ENCODE measurements around the gene PAH.

Gene PAH

DNA sequence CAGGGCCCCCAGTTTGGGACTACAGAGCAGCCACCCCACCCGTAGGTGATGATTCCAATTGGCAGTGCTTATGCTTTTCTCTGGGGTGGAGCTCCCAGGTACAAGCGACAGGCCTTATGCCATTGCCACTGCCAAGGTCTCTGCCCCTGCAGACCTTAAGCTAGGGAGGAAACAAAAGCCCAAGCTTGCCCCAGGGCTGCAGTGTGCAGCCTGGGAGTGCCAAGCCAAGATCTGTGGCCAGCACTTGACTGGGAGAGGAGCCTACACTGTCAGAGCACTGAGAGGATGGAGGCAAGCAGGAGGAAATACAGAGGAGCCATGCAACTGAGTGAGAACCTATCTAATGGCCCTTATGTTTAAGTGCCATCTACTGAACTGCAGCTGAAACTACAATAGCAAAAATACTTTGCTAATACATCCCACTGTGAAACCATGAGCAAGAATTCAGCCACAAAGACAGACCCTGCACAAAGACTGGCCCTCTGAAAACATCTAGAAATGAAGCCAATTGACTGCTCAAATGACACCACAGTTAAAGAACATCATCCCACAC is 22.7 kb upstream of the PAH start:
- no peaks in the 10 kb centered on the region for H3K36me3 ChIP-seq (ENCODE audit: control insufficient read depth, insufficient read depth, low read length)
- H3K27me3 ChIP-seq (ENCODE audit: control insufficient read depth, insufficient read depth, low read length): no peaks in the 10 kb centered on the region
- H3K4me1 ChIP-seq (ENCODE audit: control insufficient read depth, insufficient read depth, low read length): no peaks in the 10 kb centered on the region
- H3K9ac ChIP-seq (ENCODE audit: low read length): no peak overlapping the region
- no peak overlapping the region for H3K27ac ChIP-seq (ENCODE audit: low read depth, low read length)
- H3K4me3 ChIP-seq (ENCODE audit: low read length): no peak overlapping the region

DNA sequence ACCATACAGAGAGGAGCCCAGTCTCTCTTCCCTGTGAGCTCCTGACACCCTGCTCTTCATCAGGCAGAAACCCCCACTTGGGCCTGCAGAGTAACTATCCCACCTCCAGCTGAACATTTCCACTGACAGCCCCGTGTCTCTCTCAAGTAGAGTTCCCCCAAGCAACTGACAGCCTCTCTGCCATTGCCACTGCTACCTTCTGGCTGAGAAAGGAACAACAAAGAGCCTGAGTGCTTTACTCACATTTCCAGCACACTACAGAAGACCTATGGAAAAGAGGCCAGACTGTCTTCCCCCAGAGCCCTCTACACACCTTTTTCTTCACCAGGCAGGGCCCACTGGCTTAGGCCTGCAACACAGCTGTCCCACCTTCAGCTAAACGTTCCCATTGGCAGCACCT is 22.0 kb upstream of the PAH start:
- Histone ChIP-seq H3K36me3 (ENCODE audit: control insufficient read depth, insufficient read depth, low read length) (no peaks in the 10 kb centered on the region), H3K27me3 (ENCODE audit: control insufficient read depth, insufficient read depth, low read length) (no peaks in the 10 kb centered on the region), H3K4me3 (ENCODE audit: low read length) (no peak overlapping the region), H3K9ac (ENCODE audit: low read length) (no peak overlapping the region), H3K4me1 (ENCODE audit: control insufficient read depth, insufficient read depth, low read length) (no peaks in the 10 kb centered on the region), H3K27ac (ENCODE audit: low read depth, low read length) (no peak overlapping the region)

DNA sequence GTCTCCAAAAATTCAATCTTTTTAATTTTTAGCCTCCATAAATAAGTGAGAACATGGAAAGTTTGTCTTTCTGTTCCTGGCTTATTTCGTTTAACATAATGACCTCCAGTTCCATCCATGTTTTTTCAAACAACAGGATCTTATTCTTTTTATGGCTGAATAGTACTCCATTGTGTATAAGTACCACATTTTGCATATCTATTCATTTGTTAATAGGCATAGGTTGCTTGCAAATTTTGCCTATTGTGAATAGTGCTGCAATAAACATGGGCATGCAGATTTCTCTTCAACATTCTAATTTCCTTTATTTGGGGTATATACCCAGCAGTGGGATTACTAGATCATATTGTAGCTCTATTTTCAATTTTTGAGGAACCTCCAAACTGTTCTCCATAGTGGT is 16.1 kb upstream of the PAH start:
- Histone ChIP-seq H3K4me3 (ENCODE audit: low read length) (no peak overlapping the region), H3K27ac (ENCODE audit: low read depth, low read length) (no peak overlapping the region), H3K27me3 (ENCODE audit: control insufficient read depth, insufficient read depth, low read length) (no peaks in the 10 kb centered on the region), H3K4me1 (ENCODE audit: control insufficient read depth, insufficient read depth, low read length) (no peaks in the 10 kb centered on the region), H3K36me3 (ENCODE audit: control insufficient read depth, insufficient read depth, low read length) (no peaks in the 10 kb centered on the region), H3K9ac (ENCODE audit: low read length) (no peak overlapping the region)

DNA sequence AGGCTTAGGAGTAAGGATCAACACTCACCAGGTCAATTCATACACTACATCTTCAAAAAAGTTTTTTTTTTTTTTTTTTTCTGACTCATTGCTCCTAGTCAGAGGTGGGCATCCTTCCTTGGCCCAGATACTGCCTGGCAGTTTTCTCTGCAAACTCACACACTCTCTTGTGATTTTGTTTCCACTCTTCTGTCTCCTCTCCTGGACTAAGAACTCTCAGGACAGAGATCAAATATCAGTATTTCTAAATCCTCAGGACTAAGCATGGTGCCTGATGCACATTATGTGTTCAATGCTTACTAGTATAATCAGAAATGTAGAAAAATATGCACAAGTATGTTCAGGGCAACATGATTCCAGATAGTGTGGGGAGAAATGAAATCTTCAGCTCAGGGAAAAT is 10.2 kb upstream of the PAH start:
- no peaks in the 10 kb centered on the region for H3K4me1 ChIP-seq (ENCODE audit: control insufficient read depth, insufficient read depth, low read length)
- no peaks in the 10 kb centered on the region for H3K36me3 ChIP-seq (ENCODE audit: control insufficient read depth, insufficient read depth, low read length)
- no peak overlapping the region for H3K4me3 ChIP-seq (ENCODE audit: low read length)
- no peak overlapping the region for H3K27ac ChIP-seq (ENCODE audit: low read depth, low read length)
- H3K27me3 ChIP-seq (ENCODE audit: control insufficient read depth, insufficient read depth, low read length): no peaks in the 10 kb centered on the region
- H3K9ac ChIP-seq (ENCODE audit: low read length): no peak overlapping the region

DNA sequence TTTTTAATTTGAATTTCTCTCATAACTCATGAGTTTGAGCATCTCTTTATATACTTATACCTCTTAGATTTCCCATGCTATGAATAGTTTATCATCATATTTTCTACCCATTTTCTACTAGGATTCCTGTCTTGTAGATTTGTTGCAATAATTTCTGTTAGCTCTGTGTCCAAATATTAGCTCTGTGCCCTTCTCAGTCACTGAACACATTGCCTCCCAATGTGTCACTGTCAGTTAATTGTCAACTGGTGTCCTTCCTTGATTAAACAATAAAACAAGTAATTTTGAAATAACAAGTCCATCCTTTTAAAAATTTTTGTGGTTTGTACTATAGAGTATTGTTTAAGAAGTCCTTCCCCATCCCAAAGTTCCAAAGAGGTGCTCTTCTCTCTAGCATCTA is 4.2 kb upstream of the PAH start:
- Histone ChIP-seq H3K9ac (ENCODE audit: low read length) (no peak overlapping the region), H3K36me3 (ENCODE audit: control insufficient read depth, insufficient read depth, low read length) (no peaks in the 10 kb centered on the region), H3K27me3 (ENCODE audit: control insufficient read depth, insufficient read depth, low read length) (no peaks in the 10 kb centered on the region)

DNA sequence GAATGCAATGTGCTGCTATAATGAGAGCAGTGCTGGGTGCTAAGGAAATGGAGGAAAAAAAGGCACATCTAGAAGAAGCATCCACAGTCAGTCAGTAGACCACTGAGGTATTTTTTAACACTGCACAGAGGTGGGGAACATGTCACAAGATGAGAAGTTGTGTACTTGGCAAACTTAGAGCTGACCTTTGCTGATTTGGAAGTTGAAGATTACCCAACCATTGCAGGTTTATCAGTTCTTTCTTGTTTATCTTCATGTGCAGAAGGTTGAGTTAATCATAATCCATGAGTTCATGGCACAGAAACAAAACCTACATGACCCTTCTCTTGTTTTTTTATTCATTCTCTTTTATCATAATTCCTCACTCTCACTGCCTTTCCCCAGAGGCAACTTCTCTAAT is 3.2 kb upstream of the PAH start:
- Histone ChIP-seq H3K9ac (ENCODE audit: low read length) (no peak overlapping the region), H3K36me3 (ENCODE audit: control insufficient read depth, insufficient read depth, low read length) (no peaks in the 10 kb centered on the region), H3K27me3 (ENCODE audit: control insufficient read depth, insufficient read depth, low read length) (no peaks in the 10 kb centered on the region), H3K27ac (ENCODE audit: low read depth, low read length) (no peak overlapping the region), H3K4me1 (ENCODE audit: control insufficient read depth, insufficient read depth, low read length) (no peaks in the 10 kb centered on the region), H3K4me3 (ENCODE audit: low read length) (no peak overlapping the region)

More for the DNA sequence above, 4.2 kb upstream of the PAH start:
- no peaks in the 10 kb centered on the region for H3K4me1 ChIP-seq (ENCODE audit: control insufficient read depth, insufficient read depth, low read length)
- H3K27ac ChIP-seq (ENCODE audit: low read depth, low read length): no peak overlapping the region
- H3K4me3 ChIP-seq (ENCODE audit: low read length): no peak overlapping the region

DNA sequence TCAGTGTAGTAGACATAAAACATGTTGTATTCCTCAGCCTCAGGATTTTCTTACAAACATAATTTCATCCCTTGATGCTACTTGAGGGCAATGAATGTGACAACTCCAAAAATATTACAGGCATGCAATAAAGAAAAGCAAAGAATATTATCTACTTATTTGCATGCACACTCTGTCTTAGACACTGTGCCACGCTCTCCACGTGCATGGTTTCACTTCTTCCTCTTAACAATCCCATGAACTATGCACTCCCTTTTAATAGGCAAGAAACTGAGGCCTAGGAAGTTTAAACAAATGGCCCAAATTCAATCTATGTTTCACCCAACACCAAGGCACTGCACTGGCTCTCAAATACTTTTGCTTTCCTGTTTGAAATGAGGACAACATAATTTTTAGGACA is 1.8 kb upstream of the PAH start:
- Histone ChIP-seq H3K27ac (ENCODE audit: low read depth, low read length) (no peak overlapping the region), H3K36me3 (ENCODE audit: control insufficient read depth, insufficient read depth, low read length) (no peaks in the 10 kb centered on the region), H3K9ac (ENCODE audit: low read length) (no peak overlapping the region)

DNA sequence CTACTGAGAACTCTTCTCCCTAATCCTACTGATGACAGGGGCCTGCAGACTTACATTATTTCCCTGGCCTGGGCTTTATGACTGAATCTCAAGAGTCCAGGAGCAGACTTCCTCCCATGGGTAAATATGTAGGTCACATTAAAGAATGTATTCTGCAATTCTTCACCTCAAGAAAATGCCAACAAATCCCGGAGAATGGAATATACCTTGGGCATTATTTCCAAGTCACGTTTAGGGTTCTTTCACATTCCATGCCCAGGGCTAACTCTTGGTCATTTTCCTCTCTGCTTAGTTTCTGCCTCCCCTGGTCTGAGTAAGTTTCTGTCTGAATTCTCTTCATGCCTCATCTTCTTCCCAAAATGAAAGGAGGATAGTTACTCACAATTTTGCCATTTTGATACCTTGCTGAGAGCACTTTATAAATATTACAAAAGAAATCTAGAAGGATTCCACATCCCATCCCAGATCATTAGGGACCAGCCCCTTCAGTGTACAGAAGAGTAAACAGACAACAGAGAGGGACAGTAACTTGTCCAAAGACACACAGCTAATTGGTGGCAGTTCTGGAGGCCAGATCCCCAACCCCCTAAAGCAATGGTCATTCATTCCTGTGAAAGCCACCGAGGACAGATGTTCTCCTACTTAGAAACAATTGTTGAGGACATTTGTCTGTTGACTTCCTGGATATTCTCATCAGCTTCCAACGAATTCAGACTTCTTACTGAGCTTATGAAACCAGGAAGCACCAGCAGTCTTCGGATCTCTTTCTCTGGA is 605 bp downstream of the PAH start:
- Histone ChIP-seq H3K9ac (ENCODE audit: low read length) (no peak overlapping the region), H3K36me3 (ENCODE audit: control insufficient read depth, insufficient read depth, low read length) (no peaks in the 10 kb centered on the region), H3K4me1 (ENCODE audit: control insufficient read depth, insufficient read depth, low read length) (no peaks in the 10 kb centered on the region), H3K4me3 (ENCODE audit: low read length) (no peak overlapping the region), H3K27me3 (ENCODE audit: control insufficient read depth, insufficient read depth, low read length) (no peaks in the 10 kb centered on the region), H3K27ac (ENCODE audit: low read depth, low read length) (no peak overlapping the region)

More for the DNA sequence above, 1.8 kb upstream of the PAH start:
- no peaks in the 10 kb centered on the region for H3K4me1 ChIP-seq (ENCODE audit: control insufficient read depth, insufficient read depth, low read length)
- H3K27me3 ChIP-seq (ENCODE audit: control insufficient read depth, insufficient read depth, low read length): no peaks in the 10 kb centered on the region
- no peak overlapping the region for H3K4me3 ChIP-seq (ENCODE audit: low read length)

DNA sequence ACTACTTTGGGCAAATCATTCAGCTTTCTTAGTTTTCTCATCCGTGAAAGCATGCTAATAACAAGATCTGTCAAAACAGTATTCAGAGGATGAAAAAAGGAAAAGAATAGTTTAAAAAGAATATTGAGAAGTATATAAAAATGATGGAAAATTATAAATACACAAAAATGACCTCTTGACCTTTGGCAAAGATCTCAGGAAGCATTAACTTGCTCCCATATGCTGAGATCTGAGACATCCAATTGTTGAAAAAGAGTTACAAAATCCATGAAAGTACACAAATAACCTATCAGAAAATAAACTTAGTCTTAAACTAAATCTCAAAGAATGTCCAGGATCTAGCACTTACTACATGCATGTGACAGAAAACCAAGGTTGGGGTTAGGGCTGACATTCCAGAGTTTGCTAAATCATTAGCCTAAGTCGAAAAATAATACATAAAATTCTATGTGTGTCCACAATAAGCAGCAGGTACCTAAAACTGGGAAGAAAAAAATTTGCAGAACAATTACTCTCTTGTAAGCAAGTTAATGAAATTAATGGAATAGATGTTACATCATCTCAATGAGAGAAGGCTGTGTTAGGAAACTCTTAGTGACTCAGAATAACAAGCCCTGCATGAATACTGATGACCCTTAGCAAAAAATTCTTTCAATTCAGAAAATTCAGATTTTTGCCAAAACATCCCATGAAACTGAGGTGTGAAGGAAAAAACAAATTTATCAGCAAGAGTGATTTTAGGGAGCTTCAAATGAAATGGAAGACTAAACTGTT is 3.4 kb downstream of the PAH start:
- Histone ChIP-seq H3K4me3 (ENCODE audit: low read length) (no peak overlapping the region), H3K36me3 (ENCODE audit: control insufficient read depth, insufficient read depth, low read length) (no peaks in the 10 kb centered on the region), H3K4me1 (ENCODE audit: control insufficient read depth, insufficient read depth, low read length) (no peaks in the 10 kb centered on the region), H3K27me3 (ENCODE audit: control insufficient read depth, insufficient read depth, low read length) (no peaks in the 10 kb centered on the region), H3K9ac (ENCODE audit: low read length) (no peak overlapping the region), H3K27ac (ENCODE audit: low read depth, low read length) (no peak overlapping the region)

DNA sequence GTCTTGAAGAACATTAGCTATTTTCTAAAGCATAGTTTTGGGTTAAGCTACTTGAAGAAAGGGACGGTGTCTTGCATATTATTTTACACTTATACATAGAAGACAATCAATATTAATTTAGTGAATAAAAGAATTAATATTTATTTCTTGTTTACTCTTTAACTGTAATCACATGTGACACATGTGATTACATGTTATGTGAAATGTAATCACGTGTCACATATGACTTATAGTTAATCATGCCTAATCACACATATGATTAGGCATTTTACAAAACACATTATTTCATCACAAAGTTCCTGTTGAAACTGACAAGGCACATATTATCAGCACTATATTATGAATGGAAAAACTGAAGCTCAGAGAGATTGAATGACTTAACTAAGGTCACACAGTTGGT is 4.8 kb downstream of the PAH start:
- Histone ChIP-seq H3K9ac (ENCODE audit: low read length) (no peak overlapping the region), H3K27me3 (ENCODE audit: control insufficient read depth, insufficient read depth, low read length) (no peaks in the 10 kb centered on the region), H3K4me3 (ENCODE audit: low read length) (no peak overlapping the region), H3K4me1 (ENCODE audit: control insufficient read depth, insufficient read depth, low read length) (no peaks in the 10 kb centered on the region), H3K27ac (ENCODE audit: low read depth, low read length) (no peak overlapping the region), H3K36me3 (ENCODE audit: control insufficient read depth, insufficient read depth, low read length) (no peaks in the 10 kb centered on the region)

DNA sequence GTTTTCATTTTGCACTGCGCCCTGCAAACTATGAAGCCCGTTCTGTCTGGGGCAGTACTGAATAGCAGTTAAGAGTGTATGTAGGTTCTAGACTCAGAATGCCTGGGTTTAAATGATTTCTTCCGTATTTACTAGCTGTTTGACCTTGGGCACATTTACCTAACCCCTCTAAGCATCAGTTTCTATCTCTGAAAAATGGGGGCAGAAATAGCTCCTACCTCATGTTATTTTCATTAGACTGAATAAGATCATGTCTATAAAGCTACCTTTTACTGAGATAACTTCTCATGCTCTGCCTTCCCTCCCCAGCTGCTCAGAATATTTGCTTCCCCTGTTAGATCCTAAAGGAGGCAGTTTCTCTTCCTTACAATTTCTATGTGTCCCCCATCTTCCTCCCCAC is 5.7 kb downstream of the PAH start:
- Histone ChIP-seq H3K4me3 (ENCODE audit: low read length) (no peak overlapping the region), H3K4me1 (ENCODE audit: control insufficient read depth, insufficient read depth, low read length) (no peaks in the 10 kb centered on the region), H3K9ac (ENCODE audit: low read length) (no peak overlapping the region), H3K36me3 (ENCODE audit: control insufficient read depth, insufficient read depth, low read length) (no peaks in the 10 kb centered on the region), H3K27me3 (ENCODE audit: control insufficient read depth, insufficient read depth, low read length) (no peaks in the 10 kb centered on the region), H3K27ac (ENCODE audit: low read depth, low read length) (no peak overlapping the region)

DNA sequence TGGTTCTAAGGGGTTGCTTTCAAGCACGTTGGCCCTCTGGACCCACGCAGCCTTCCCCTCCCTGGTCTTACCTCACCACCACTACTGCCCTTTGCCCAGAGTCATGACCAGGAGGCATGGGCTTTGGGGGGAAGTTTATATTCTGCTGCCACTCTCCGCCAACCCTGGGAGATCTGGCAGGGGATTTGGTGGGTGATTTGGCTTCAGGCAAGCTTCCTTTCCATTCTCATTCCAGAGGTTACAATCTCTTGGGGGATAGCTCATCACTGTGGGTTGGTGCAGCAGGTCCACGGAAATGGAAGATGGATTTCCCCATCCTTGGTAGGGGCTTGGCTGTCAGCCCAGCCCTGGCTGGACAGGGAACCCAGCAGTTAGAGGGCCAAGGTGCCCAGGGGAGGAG is 6.3 kb downstream of the PAH start:
- Histone ChIP-seq H3K27ac (ENCODE audit: low read depth, low read length) (no peak overlapping the region), H3K4me3 (ENCODE audit: low read length) (no peak overlapping the region), H3K36me3 (ENCODE audit: control insufficient read depth, insufficient read depth, low read length) (no peaks in the 10 kb centered on the region), H3K4me1 (ENCODE audit: control insufficient read depth, insufficient read depth, low read length) (no peaks in the 10 kb centered on the region), H3K9ac (ENCODE audit: low read length) (no peak overlapping the region), H3K27me3 (ENCODE audit: control insufficient read depth, insufficient read depth, low read length) (no peaks in the 10 kb centered on the region)
